Psoas muscle (tissue), 8 donors: ENCODE measurements around the gene LRRC45. TPM values are rescaled to one million over a fixed set of nuclear protein-coding genes. Genes with fewer than 3 reads are reported as not detected.

Experiments used
- ATAC-seq, 4 donors: fragments of 200-7000 bp; cut with Tn5 transposase; one replicate each; pipeline ENCODE4 v1.9.1; 2020; ENCODE audit warnings: moderate library complexity in 3 of 4, mild to moderate bottlenecking in 2 of 4
- DNase-seq, 2 donors: peaks; one replicate each; pipeline ENCODE4 v3.0.0-alpha.2; 2020
- H3K27ac ChIP-seq: fragments of 200-600 bp; one replicate; pipeline ENCODE4 v1.8.0; 2022
- H3K27me3 ChIP-seq, 3 donors: fragments of 200-600 bp in 1 of 3; one replicate each; pipeline versions ENCODE4 v1.6.1 to v1.8.0; 2013 to 2022; ENCODE audit warnings: low read length in 2 of 3, mild to moderate bottlenecking in 2 of 3, moderate library complexity in 1 of 3; ENCODE audit not compliant: insufficient read depth in 3 of 3
- H3K36me3 ChIP-seq, 2 donors: fragments of 200-600 bp in 1 of 2; one replicate each; pipeline versions ENCODE4 v1.6.1 to v1.8.0; 2013 to 2022; ENCODE audit warnings: low read depth in 1 of 2, mild to moderate bottlenecking in 1 of 2, moderate library complexity in 1 of 2; ENCODE audit not compliant: insufficient read depth in 1 of 2
- H3K4me1 ChIP-seq: fragments of 200-600 bp; one replicate; pipeline ENCODE4 v1.8.0; 2022
- H3K4me3 ChIP-seq: fragments of 200-600 bp; one replicate; pipeline ENCODE4 v1.8.0; 2022; ENCODE audit warnings: mild to moderate bottlenecking
- H3K9me3 ChIP-seq: fragments of 200-600 bp; one replicate; pipeline ENCODE4 v1.8.0; 2022
- WGBS, 3 donors: extraction: QIAGEN DNeasy Blood & Tissue Kit; methylation state at CpG; one replicate each; pipeline versions ENCODE4 v1.1.6 to v1.1.7; 2013; 5-methylcytosine and 5-hydroxymethylcytosine counted together
- intact Hi-C, 2 donors: fragments of 100-400 bp; cut with DNase I; formaldehyde crosslinking; loops; one replicate each; pipeline versions ENCODE4 v1.11.0 to v1.14.2; 2022
- polyA plus RNA-seq, 3 donors: library from polyadenylated mRNA; stranded (reverse); fragments of 200-250 nt; gene quantifications; one replicate each; pipeline ENCODE4 v1.2.3, GENCODE V29; 2013
- total RNA-seq, 4 donors: library from RNA; stranded (reverse); fragmentation: NEBNext Ultra II Directional in 2 of 4; extraction: Animal tissue kit (Norgen Biotek cat#: 25700) in 2 of 4; gene quantifications; one replicate each; pipeline versions ENCODE4 v1.2.1 to v1.2.4, GENCODE V29; 2021 to 2023
- TF ChIP-seq, protein P1 (sequence below): fragments of 200-600 bp; IDR thresholded peaks from one replicate; pipeline ENCODE4 v1.8.0; 2022; ENCODE audit warnings: antibody characterized with exemption
- donor health status: healthy with polysubstance abuse.
- donor health status: DM: no; HTN: no; CAD: no; lungs with moderate emphysema.
- donor health status: Bipolar disorder and iron deficiency.
- donor health status: healthy.
- donor health status: DM: yes; HTN: yes; CAD: no.
- donor health status: DM: no; HTN: no; CAD: no.
- donor health status: DM: no; HTN: no; CAD: no.
- donor health status: DM: yes; HTN: yes; CAD: no.

The LRRC45 gene
- total and polyA plus RNA-seq, 7 donors: 1.4 to 7.1 (median 3.0) TPM

DNA sequence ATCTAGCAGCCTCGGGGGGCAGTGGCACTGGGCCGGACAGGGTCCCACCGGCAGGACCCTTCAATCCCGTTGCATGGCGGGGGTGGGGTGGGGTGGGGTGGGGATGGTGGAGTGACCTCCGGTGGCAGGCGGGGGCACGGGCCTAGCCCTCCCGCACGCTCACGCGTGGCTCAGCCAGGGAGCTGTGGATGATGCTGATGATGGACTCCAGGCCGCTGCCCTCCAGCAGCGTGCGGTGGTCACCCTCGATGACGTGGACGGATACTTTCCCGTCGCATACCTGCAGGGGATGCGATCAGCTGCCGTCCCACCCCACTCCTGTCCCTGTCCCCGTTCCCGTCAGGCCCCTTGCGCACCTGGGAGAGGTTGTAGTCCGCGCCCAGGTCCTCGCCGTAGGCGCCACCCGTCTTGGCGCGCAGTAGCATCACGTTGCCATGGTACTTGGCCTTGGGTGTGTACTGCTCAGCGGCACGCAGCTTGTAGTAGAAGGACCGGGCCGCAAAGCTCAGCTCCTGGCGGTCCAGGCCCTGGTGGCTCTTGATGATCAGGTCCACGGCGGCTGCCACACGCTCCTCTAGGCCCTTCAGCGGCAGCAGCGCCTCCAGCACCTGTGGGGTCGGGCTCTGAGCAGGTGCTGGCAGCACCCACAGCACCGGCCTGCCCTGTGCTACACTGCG, 56.0 kb downstream of the LRRC45 start:
- intact Hi-C loops: no loop called here
- no peak for ATAC-seq
- peak in 1 of 2 donors; percentile 39 for DNase-seq
- 92% methylated on average over 45 to 47 of the region's 47 CpGs for WGBS, 3 donors
- peaks cover 0 to 53% of the 10 kb centered on the region in 2 donors for H3K36me3 ChIP-seq
- H3K27me3 ChIP-seq: no peaks in the 10 kb centered on the region
- no peak overlapping the region for H3K27ac ChIP-seq
- H3K4me1 ChIP-seq: no peaks in the 10 kb centered on the region
- H3K9me3 ChIP-seq: no peaks in the 10 kb centered on the region
- no peak overlapping the region for H3K4me3 ChIP-seq
- TF ChIP-seq, protein P1, sequence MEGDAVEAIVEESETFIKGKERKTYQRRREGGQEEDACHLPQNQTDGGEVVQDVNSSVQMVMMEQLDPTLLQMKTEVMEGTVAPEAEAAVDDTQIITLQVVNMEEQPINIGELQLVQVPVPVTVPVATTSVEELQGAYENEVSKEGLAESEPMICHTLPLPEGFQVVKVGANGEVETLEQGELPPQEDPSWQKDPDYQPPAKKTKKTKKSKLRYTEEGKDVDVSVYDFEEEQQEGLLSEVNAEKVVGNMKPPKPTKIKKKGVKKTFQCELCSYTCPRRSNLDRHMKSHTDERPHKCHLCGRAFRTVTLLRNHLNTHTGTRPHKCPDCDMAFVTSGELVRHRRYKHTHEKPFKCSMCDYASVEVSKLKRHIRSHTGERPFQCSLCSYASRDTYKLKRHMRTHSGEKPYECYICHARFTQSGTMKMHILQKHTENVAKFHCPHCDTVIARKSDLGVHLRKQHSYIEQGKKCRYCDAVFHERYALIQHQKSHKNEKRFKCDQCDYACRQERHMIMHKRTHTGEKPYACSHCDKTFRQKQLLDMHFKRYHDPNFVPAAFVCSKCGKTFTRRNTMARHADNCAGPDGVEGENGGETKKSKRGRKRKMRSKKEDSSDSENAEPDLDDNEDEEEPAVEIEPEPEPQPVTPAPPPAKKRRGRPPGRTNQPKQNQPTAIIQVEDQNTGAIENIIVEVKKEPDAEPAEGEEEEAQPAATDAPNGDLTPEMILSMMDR: no peak

DNA sequence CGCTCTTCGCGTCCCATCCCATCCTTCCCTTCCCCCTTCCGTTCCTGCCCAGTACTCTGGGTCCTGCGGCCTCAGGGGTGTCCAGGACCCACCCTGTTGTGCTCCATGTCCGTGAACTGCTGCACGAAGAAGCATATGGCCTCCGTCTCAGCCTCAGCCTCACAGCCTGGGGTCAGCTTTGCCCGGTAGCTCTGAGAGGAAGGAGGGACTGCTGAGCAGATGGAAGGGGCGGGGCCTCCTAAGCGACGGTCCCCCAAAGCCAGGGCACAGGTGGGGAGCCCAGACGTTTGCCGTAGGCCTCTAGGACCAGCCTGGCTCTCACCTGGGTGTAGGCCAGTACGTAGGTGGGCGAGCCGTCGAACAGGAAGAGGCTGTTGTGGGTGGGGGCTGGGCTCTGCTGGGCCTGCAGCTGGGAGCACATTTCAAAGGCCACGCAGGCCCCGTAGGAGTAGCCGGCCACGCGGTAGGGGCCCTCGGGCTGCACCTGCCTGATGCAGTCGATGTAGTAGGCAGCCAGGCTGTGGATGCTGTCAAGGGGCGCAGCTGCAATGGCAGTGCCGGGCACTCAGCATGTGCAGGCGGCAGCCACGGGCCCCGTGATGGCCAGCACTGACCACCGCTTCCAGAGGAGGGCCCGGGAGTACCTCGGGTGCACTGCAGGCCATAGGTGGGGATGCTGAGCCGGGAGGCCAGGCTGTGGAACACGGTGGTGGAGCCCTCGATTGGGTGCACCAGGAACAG, 57.1 kb downstream of the LRRC45 start:
- Histone ChIP-seq H3K27me3 (no peaks in the 10 kb centered on the region), H3K4me3 (no peak overlapping the region), H3K27ac (no peak overlapping the region), H3K4me1 (no peaks in the 10 kb centered on the region), H3K9me3 (no peaks in the 10 kb centered on the region), H3K36me3 (peaks cover 3 to 64% of the 10 kb centered on the region in 2 donors)
- peak in 1 of 2 donors; percentile 52 for DNase-seq
- intact Hi-C loops: no loop called here
- ATAC-seq: no peak
- 87 to 91% (median 89%) methylated on average over 34 to 36 of the region's 36 CpGs for WGBS, 3 donors
- TF ChIP-seq, protein P1: no peak

Other genes with a start within 250 kb of the LRRC45 start
- gene GCGR, start 219.2 kb upstream of the LRRC45 start, total RNA-seq: not detected
- under 1 TPM in 2 of 3 donors, not detected in 1; 0.03 to 0.08 TPM for gene GCGR, start 219.2 kb upstream of the LRRC45 start, polyA plus RNA-seq
- gene MCRIP1, start 190.0 kb upstream of the LRRC45 start, total RNA-seq: 10 to 100 TPM; 20.5 to 47.6 (median 25.7) TPM
- gene MCRIP1, start 190.0 kb upstream of the LRRC45 start, polyA plus RNA-seq: 100 to 1,000 TPM in 1 of 3 donors, 10 to 100 TPM in 2; 45.1 to 187 (median 57.1) TPM
- 1,000 to 10,000 TPM in 3 of 4 donors, 100 to 1,000 TPM in 1; 976 to 2,217 (median 1,286) TPM for gene PPP1R27, start 188.3 kb upstream of the LRRC45 start, total RNA-seq
- 100 to 1,000 TPM; 296 to 661 (median 603) TPM for gene PPP1R27, start 188.3 kb upstream of the LRRC45 start, polyA plus RNA-seq
- gene P4HB, start 162.8 kb upstream of the LRRC45 start, total RNA-seq: 100 to 1,000 TPM; 244 to 361 (median 296) TPM
- gene P4HB, start 162.8 kb upstream of the LRRC45 start, polyA plus RNA-seq: 100 to 1,000 TPM; 236 to 384 (median 267) TPM
- gene ARHGDIA, start 152.0 kb upstream of the LRRC45 start, total RNA-seq: 100 to 1,000 TPM in 3 of 4 donors, 10 to 100 TPM in 1; 88.3 to 192 (median 160) TPM
- 100 to 1,000 TPM in 2 of 3 donors, 10 to 100 TPM in 1; 79.1 to 268 (median 100) TPM for gene ARHGDIA, start 152.0 kb upstream of the LRRC45 start, polyA plus RNA-seq
- 10 to 100 TPM; 23.0 to 58.4 (median 47.1) TPM for gene ALYREF, start 131.7 kb upstream of the LRRC45 start, total RNA-seq
- 10 to 100 TPM; 37.5 to 79.8 (median 43.8) TPM for gene ALYREF, start 131.7 kb upstream of the LRRC45 start, polyA plus RNA-seq
- gene ANAPC11, start 131.6 kb upstream of the LRRC45 start, total RNA-seq: 100 to 1,000 TPM; 118 to 208 (median 135) TPM
- gene ANAPC11, start 131.6 kb upstream of the LRRC45 start, polyA plus RNA-seq: 100 to 1,000 TPM; 273 to 369 (median 323) TPM
- gene NPB, start 121.1 kb upstream of the LRRC45 start, total RNA-seq: under 1 TPM; 0.42 to 0.78 (median 0.55) TPM
- gene NPB, start 121.1 kb upstream of the LRRC45 start, polyA plus RNA-seq: 1 to 10 TPM in 1 of 3 donors, under 1 TPM in 2; 0.73 to 2.9 (median 0.76) TPM
- 10 to 100 TPM; 10.2 to 26.9 (median 19.2) TPM for gene PCYT2, start 111.9 kb upstream of the LRRC45 start, total RNA-seq
- 10 to 100 TPM; 13.2 to 14.1 (median 13.3) TPM for gene PCYT2, start 111.9 kb upstream of the LRRC45 start, polyA plus RNA-seq
- gene SIRT7, start 105.1 kb upstream of the LRRC45 start, total RNA-seq: 10 to 100 TPM in 1 of 4 donors, 1 to 10 TPM in 3; 3.9 to 10.2 (median 6.3) TPM
- 10 to 100 TPM in 2 of 3 donors, 1 to 10 TPM in 1; 5.7 to 14.2 (median 10.4) TPM for gene SIRT7, start 105.1 kb upstream of the LRRC45 start, polyA plus RNA-seq
- 10 to 100 TPM; 43.1 to 74.2 (median 53.7) TPM for gene MAFG, start 95.6 kb upstream of the LRRC45 start, total RNA-seq
- gene MAFG, start 95.6 kb upstream of the LRRC45 start, polyA plus RNA-seq: 10 to 100 TPM; 21.6 to 73.7 (median 26.6) TPM
- 10 to 100 TPM in 2 of 4 donors, 1 to 10 TPM in 2; 5.4 to 12.5 (median 9.5) TPM for gene PYCR1, start 86.0 kb upstream of the LRRC45 start, total RNA-seq
- gene PYCR1, start 86.0 kb upstream of the LRRC45 start, polyA plus RNA-seq: 10 to 100 TPM in 2 of 3 donors, 1 to 10 TPM in 1; 8.3 to 23.2 (median 15.2) TPM
- 10 to 100 TPM in 3 of 4 donors, 1 to 10 TPM in 1; 9.7 to 58.0 (median 13.4) TPM for gene MYADML2, start 76.1 kb upstream of the LRRC45 start, total RNA-seq
- 10 to 100 TPM in 1 of 3 donors, 1 to 10 TPM in 1, under 1 TPM in 1; 0.47 to 95.8 (median 9.1) TPM for gene MYADML2, start 76.1 kb upstream of the LRRC45 start, polyA plus RNA-seq
- 1 to 10 TPM in 3 of 4 donors, under 1 TPM in 1; 0.92 to 1.9 (median 1.5) TPM for gene NOTUM, start 62.1 kb upstream of the LRRC45 start, total RNA-seq
- under 1 TPM; 0.25 to 0.48 (median 0.44) TPM for gene NOTUM, start 62.1 kb upstream of the LRRC45 start, polyA plus RNA-seq
- 10 to 100 TPM; 27.7 to 37.4 (median 35.0) TPM for gene ASPSCR1, start 45.7 kb upstream of the LRRC45 start, total RNA-seq
- gene ASPSCR1, start 45.7 kb upstream of the LRRC45 start, polyA plus RNA-seq: 10 to 100 TPM; 27.9 to 33.1 (median 33.0) TPM
- gene CENPX, start 427 bp upstream of the LRRC45 start, total RNA-seq: 10 to 100 TPM; 15.9 to 24.6 (median 19.7) TPM
- 10 to 100 TPM; 53.8 to 79.4 (median 64.4) TPM for gene CENPX, start 427 bp upstream of the LRRC45 start, polyA plus RNA-seq
- gene RAC3, start 8.4 kb downstream of the LRRC45 start, total RNA-seq: not detected
- under 1 TPM in 2 of 3 donors, not detected in 1; 0.05 to 0.83 TPM for gene RAC3, start 8.4 kb downstream of the LRRC45 start, polyA plus RNA-seq
- gene DCXR, start 14.4 kb downstream of the LRRC45 start, total RNA-seq: 100 to 1,000 TPM; 111 to 216 (median 155) TPM
- 100 to 1,000 TPM; 117 to 158 (median 147) TPM for gene DCXR, start 14.4 kb downstream of the LRRC45 start, polyA plus RNA-seq
- 10 to 100 TPM; 27.1 to 37.3 (median 29.3) TPM for gene RFNG, start 28.5 kb downstream of the LRRC45 start, total RNA-seq
- 10 to 100 TPM; 31.0 to 40.7 (median 37.3) TPM for gene RFNG, start 28.5 kb downstream of the LRRC45 start, polyA plus RNA-seq
- 100 to 1,000 TPM in 2 of 4 donors, 10 to 100 TPM in 2; 89.8 to 112 (median 97.7) TPM for gene GPS1, start 28.6 kb downstream of the LRRC45 start, total RNA-seq
- 100 to 1,000 TPM in 2 of 3 donors, 10 to 100 TPM in 1; 87.1 to 114 (median 104) TPM for gene GPS1, start 28.6 kb downstream of the LRRC45 start, polyA plus RNA-seq
- gene DUS1L, start 42.5 kb downstream of the LRRC45 start, total RNA-seq: 100 to 1,000 TPM in 3 of 4 donors, 10 to 100 TPM in 1; 72.6 to 136 (median 104) TPM
- 100 to 1,000 TPM; 117 to 170 (median 133) TPM for gene DUS1L, start 42.5 kb downstream of the LRRC45 start, polyA plus RNA-seq
- gene FASN, start 74.9 kb downstream of the LRRC45 start, total RNA-seq: 10 to 100 TPM; 17.2 to 37.3 (median 23.4) TPM
- gene FASN, start 74.9 kb downstream of the LRRC45 start, polyA plus RNA-seq: 10 to 100 TPM in 2 of 3 donors, 1 to 10 TPM in 1; 8.9 to 26.5 (median 12.0) TPM
- 10 to 100 TPM; 10.2 to 15.3 (median 12.4) TPM for gene CCDC57, start 189.5 kb downstream of the LRRC45 start, total RNA-seq
- 10 to 100 TPM in 1 of 3 donors, 1 to 10 TPM in 2; 7.2 to 11.1 (median 8.6) TPM for gene CCDC57, start 189.5 kb downstream of the LRRC45 start, polyA plus RNA-seq
- 100 to 1,000 TPM in 2 of 4 donors, 10 to 100 TPM in 2; 18.6 to 182 (median 70.1) TPM for gene SLC16A3, start 205.7 kb downstream of the LRRC45 start, total RNA-seq
- gene SLC16A3, start 205.7 kb downstream of the LRRC45 start, polyA plus RNA-seq: 100 to 1,000 TPM; 102 to 263 (median 128) TPM